PFSK-1 (cell line): Measurements from ENCODE around the gene DOCK9.

Experiments
- POLR2AphosphoS5 ChIP-seq: IDR thresholded peaks from 2 replicates; pipeline ENCODE4 v1.6.1; 2012; ENCODE audit warnings: low read depth, mild to moderate bottlenecking, control low read depth, low read length, moderate library complexity
- SIN3A ChIP-seq: IDR thresholded peaks from 2 replicates; pipeline ENCODE4 v1.6.1; 2012; ENCODE audit warnings: mild to moderate bottlenecking, low read length, moderate library complexity, borderline replicate concordance; ENCODE audit not compliant: insufficient read depth
- TAF1 ChIP-seq: IDR thresholded peaks from 2 replicates; pipeline ENCODE4 v1.6.1; 2012; ENCODE audit warnings: low read length, control low read depth, borderline replicate concordance; ENCODE audit not compliant: insufficient read depth

GRCh38 chr13:99003186-99003585, 25.3 kb upstream of the DOCK9 start:
- TF ChIP-seq POLR2AphosphoS5: no peak
- no peak for TF ChIP-seq SIN3A
- TF ChIP-seq TAF1: no peak
